Spleen (tissue), 11 donors: ENCODE measurements around the gene RFPL3. TPM values are rescaled to one million over a fixed set of nuclear protein-coding genes. Genes with fewer than 3 reads are reported as not detected.

Experiments
- DNase-seq: peaks from one replicate; pipeline ENCODE4 v3.0.0-alpha.2; 2020
- H3K27ac ChIP-seq, 8 donors: fragments of 200-600 bp; sonication (generic) in 7 of 8; 1 replicate in 4 of 8; 2 replicates in 4 of 8; pipeline versions ENCODE4 v1.5.0 to v1.8.0; 2016 to 2021; ENCODE audit warnings: inconsistent platforms in 4 of 8, mild to moderate bottlenecking in 4 of 8, moderate library complexity in 1 of 8
- H3K27me3 ChIP-seq, 7 donors: fragments of 200-600 bp; sonication (generic) in 6 of 7; replicated peaks in 1 of 7; 1 replicate in 4 of 7; 2 replicates in 3 of 7; pipeline versions ENCODE4 v1.5.0 to v1.8.0; 2016 to 2021; ENCODE audit warnings: inconsistent platforms in 3 of 7, mild to moderate bottlenecking in 1 of 7
- H3K36me3 ChIP-seq, 6 donors: fragments of 200-600 bp; sonication (generic) in 5 of 6; 1 replicate in 4 of 6; 2 replicates in 2 of 6; pipeline versions ENCODE4 v1.5.0 to v1.8.0; 2016 to 2021; ENCODE audit warnings: inconsistent platforms in 2 of 6
- H3K4me1 ChIP-seq, 6 donors: fragments of 200-600 bp; sonication (generic) in 5 of 6; 1 replicate in 3 of 6; 2 replicates in 3 of 6; pipeline versions ENCODE4 v1.5.0 to v1.8.0; 2016 to 2021; ENCODE audit warnings: inconsistent platforms in 3 of 6
- H3K4me3 ChIP-seq, 8 donors: fragments of 200-600 bp; sonication (generic) in 7 of 8; 1 replicate in 4 of 8; 2 replicates in 4 of 8; pipeline versions ENCODE4 v1.5.0 to v1.8.0; 2016 to 2021; ENCODE audit warnings: inconsistent platforms in 4 of 8, mild to moderate bottlenecking in 4 of 8, moderate library complexity in 2 of 8
- H3K9me3 ChIP-seq, 8 donors: fragments of 200-600 bp; sonication (generic) in 7 of 8; 1 replicate in 4 of 8; 2 replicates in 4 of 8; pipeline versions ENCODE4 v1.5.0 to v1.8.0; 2016 to 2021; ENCODE audit warnings: inconsistent platforms in 4 of 8
- CTCF ChIP-seq, 11 experiments: fragments of 200-600 bp in 7 of 11; fragments of 450-650 bp in 4 of 11; sonication (generic) in 4 of 11; IDR thresholded peaks in 8 of 11; conservative IDR thresholded peaks in 3 of 11; 1 replicate in 7 of 11; 2 replicates in 4 of 11; pipeline versions ENCODE4 v1.4.0 to v1.8.0; 2016 to 2021; ENCODE audit warnings: antibody characterized with exemption in 11 of 11, inconsistent platforms in 4 of 11, mild to moderate bottlenecking in 1 of 11
- POLR2A ChIP-seq, 3 donors: fragments of 450-650 bp; IDR thresholded peaks; one replicate each; pipeline ENCODE4 v1.5.1; 2017; ENCODE audit warnings: antibody characterized with exemption in 3 of 3, mild to moderate bottlenecking in 1 of 3
- POLR2AphosphoS5 ChIP-seq, 3 donors: sonication (generic); formaldehyde crosslinking; IDR thresholded peaks; one replicate each; pipeline ENCODE4 v1.5.1; 2017; ENCODE audit warnings: antibody characterized with exemption in 3 of 3
- WGBS, 5 donors: extraction: QIAGEN DNeasy Blood & Tissue Kit in 3 of 5; methylation state at CpG; one replicate each; pipeline versions ENCODE4 v1.1.5 to v1.1.7; 2013 to 2018; 5-methylcytosine and 5-hydroxymethylcytosine counted together
- intact Hi-C: fragments of 100-400 bp; cut with DNase I; formaldehyde crosslinking; loops from one replicate; pipeline ENCODE4 v1.15.0; 2023; ENCODE audit warnings: low total_unique reads
- polyA plus RNA-seq, 3 donors: library from polyadenylated mRNA; stranded (reverse); fragments of 200-250 nt; gene quantifications; one replicate each; pipeline ENCODE4 v1.2.1, GENCODE V29; 2013
- total RNA-seq, 7 donors: library from RNA; depleted of rRNA in 3 of 7; stranded (reverse); fragments of >200 nt in 3 of 7; fragmentation: NEBNext Ultra II Directional in 4 of 7; extraction: Animal tissue kit (Norgen Biotek cat#: 25700) in 4 of 7; gene quantifications; one replicate each; pipeline versions ENCODE4 v1.1.0 to v1.2.1, GENCODE V29; 2016 to 2021
- donor health status: healthy with polysubstance abuse.
- donor health status: DM: no; HTN: no; CAD: no; lungs with moderate emphysema.
- donor health status: DM: no; HTN: no; CAD: no.
- donor health status: Bipolar disorder and iron deficiency.
- donor health status: healthy.
- donor health status: DM: no; HTN: no; CAD: no.
- donor health status: DM: yes; HTN: yes; CAD: no.

Gene RFPL3
- total and polyA plus RNA-seq, 10 donors, result 0.06 TPM; not detected in 9

GRCh38 chr22:32395107-32395506 is 37.4 kb downstream of the RFPL3 start:
- Histone ChIP-seq H3K27ac (no peak overlapping the region), H3K4me3 (no peak overlapping the region), H3K4me1 (no peaks in the 10 kb centered on the region), H3K9me3 (no peaks in the 10 kb centered on the region), H3K36me3 (peaks cover 5 to 100% (median 100%) of the 10 kb centered on the region in 6 donors), H3K27me3 (no peaks in the 10 kb centered on the region)
- TF ChIP-seq POLR2A (IDR thresholded peaks at IDR 0.05), result no peak
- no peak for TF ChIP-seq CTCF (IDR thresholded peaks at IDR 0.05 in 8 of 11, conservative IDR thresholded peaks at IDR 0.05 in 3 of 11)
- no peak for TF ChIP-seq POLR2AphosphoS5 (IDR thresholded peaks at IDR 0.05)
- intact Hi-C loops, result no loop called here
- 77 to 88% (median 83%) methylated on average over 5 of the region's 5 CpGs for WGBS, 5 donors
- no peak for DNase-seq

DNA sequence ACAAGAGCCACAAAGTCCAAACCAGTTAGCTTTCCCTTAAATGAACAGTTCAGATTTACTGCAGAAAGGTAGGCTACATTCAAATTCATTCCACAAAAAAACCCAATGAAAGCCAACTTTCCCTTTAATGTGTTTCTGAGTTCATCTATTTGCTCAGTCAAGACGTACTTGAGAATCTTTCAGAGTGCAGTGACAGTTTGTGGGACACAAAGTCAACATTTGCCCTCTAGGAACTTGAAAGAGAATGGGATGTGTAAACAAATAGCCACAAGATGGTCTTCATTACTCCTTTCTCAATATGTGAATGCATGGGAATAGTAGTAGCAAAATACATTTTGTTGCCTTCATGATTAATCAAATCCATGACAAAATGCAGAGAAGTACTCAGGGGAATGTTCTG is 38.6 kb downstream of the RFPL3 start:
- Histone ChIP-seq H3K4me1 (no peaks in the 10 kb centered on the region), H3K27me3 (no peaks in the 10 kb centered on the region), H3K4me3 (no peak overlapping the region), H3K27ac (no peak overlapping the region), H3K36me3 (peaks cover 5 to 100% (median 100%) of the 10 kb centered on the region in 6 donors), H3K9me3 (no peaks in the 10 kb centered on the region)
- no peak for DNase-seq
- intact Hi-C loops, result no loop called here
- WGBS, 5 donors, result 96 to 100% (median 98%) methylated on average over 1 of the region's 1 CpG
- no peak for TF ChIP-seq POLR2A (IDR thresholded peaks at IDR 0.05)
- no peak for TF ChIP-seq POLR2AphosphoS5 (IDR thresholded peaks at IDR 0.05)
- no peak for TF ChIP-seq CTCF (IDR thresholded peaks at IDR 0.05 in 8 of 11, conservative IDR thresholded peaks at IDR 0.05 in 3 of 11)

GRCh38 chr22:32396746-32397145 is 39.1 kb downstream of the RFPL3 start:
- H3K27ac ChIP-seq, result no peak overlapping the region
- DNase-seq, result no peak
- no peaks in the 10 kb centered on the region for H3K4me1 ChIP-seq
- no peaks in the 10 kb centered on the region for H3K27me3 ChIP-seq
- no peaks in the 10 kb centered on the region for H3K9me3 ChIP-seq
- WGBS, 5 donors, result 93 to 95% (median 94%) methylated on average over 5 of the region's 5 CpGs
- peaks cover 5 to 100% (median 100%) of the 10 kb centered on the region in 6 donors for H3K36me3 ChIP-seq
- no peak overlapping the region for H3K4me3 ChIP-seq
- TF ChIP-seq CTCF (IDR thresholded peaks at IDR 0.05 in 8 of 11, conservative IDR thresholded peaks at IDR 0.05 in 3 of 11), result no peak
- no peak for TF ChIP-seq POLR2A (IDR thresholded peaks at IDR 0.05)
- no peak for TF ChIP-seq POLR2AphosphoS5 (IDR thresholded peaks at IDR 0.05)
- intact Hi-C loops, result no loop called here

DNA sequence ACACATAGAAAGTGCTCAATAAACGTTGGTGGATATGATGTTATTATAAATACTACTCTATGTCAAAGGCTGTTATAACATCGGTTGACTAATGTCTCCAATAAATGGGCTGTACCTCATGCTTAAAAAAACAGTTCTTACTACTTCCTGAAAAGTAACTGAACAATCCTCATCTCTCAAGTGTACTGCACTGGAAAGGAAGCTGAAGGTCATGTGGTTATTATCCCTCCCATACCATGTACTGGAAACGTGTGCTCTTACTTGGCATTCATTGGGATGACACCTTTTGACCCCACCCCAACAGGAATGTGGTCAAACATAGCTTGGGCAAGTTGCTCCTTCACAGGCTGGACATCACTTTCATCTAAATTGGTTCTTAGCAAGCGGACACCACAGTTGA is 43.8 kb downstream of the RFPL3 start:
- intact Hi-C loops, result no loop called here
- 69 to 80% (median 77%) methylated on average over 4 of the region's 4 CpGs for WGBS, 5 donors
- no peak for DNase-seq
- no peak overlapping the region for H3K4me3 ChIP-seq
- H3K36me3 ChIP-seq, result peaks cover 4 to 100% (median 96%) of the 10 kb centered on the region in 6 donors
- no peaks in the 10 kb centered on the region for H3K27me3 ChIP-seq
- no peak overlapping the region for H3K27ac ChIP-seq
- H3K4me1 ChIP-seq, result peaks cover 0 to 9% (median 2%) of the 10 kb centered on the region in 6 donors
- TF ChIP-seq POLR2AphosphoS5 (IDR thresholded peaks at IDR 0.05), result no peak
- TF ChIP-seq CTCF (IDR thresholded peaks at IDR 0.05 in 8 of 11, conservative IDR thresholded peaks at IDR 0.05 in 3 of 11), result no peak
- TF ChIP-seq POLR2A (IDR thresholded peaks at IDR 0.05), result no peak
- H3K9me3 ChIP-seq, result no peaks in the 10 kb centered on the region
